H1 (cell line): Measurements from ENCODE around the gene CYP2E1. TPM values are rescaled to one million over a fixed set of nuclear protein-coding genes. Genes with fewer than 3 reads are reported as not detected.

Experiments
- CTCF ChIA-PET: fragments of 300-600 bp; sonication (Branson Sonifier 250); formaldehyde crosslinking; loops from one replicate; lab custom pipeline; 2021; ENCODE audit not compliant: partially characterized antibody; lab: Charles Lee
- POLR2A ChIA-PET: fragments of 300-600 bp; sonication (Branson Sonifier 250); formaldehyde crosslinking; loops from one replicate; lab custom pipeline; 2021; ENCODE audit warnings: inconsistent platforms; ENCODE audit not compliant: partially characterized antibody; lab: Charles Lee
- DNase-seq, 2 experiments: peaks; one replicate each; pipeline versions ENCODE4 v3.0.0 to v3.0.0-alpha.2; 2010 to 2022; ENCODE audit warnings: low spot score in 2 of 2, low read depth in 1 of 2, mixed read lengths in 1 of 2
- FAIRE-seq: peaks from 2 replicates; lab custom pipeline; 2011; peaks lifted over from hg19 to GRCh38; lab: Jason Lieb, UNC
- H2AFZ ChIP-seq: 2 replicates; pipeline ENCODE4 v1.8.1; 2012; ENCODE audit warnings: low read length, inconsistent platforms
- H2AK5ac ChIP-seq: 2 replicates; pipeline ENCODE4 v1.6.1; 2013; ENCODE audit warnings: low read depth, low read length
- H2BK120ac ChIP-seq: replicated peaks from 2 replicates; pipeline ENCODE3; 2013; ENCODE audit warnings: low read depth, low read length, inconsistent platforms
- H2BK12ac ChIP-seq: 2 replicates; pipeline ENCODE4 v1.6.1; 2013; ENCODE audit warnings: low read depth, low read length
- H2BK15ac ChIP-seq: 2 replicates; pipeline ENCODE4 v1.6.1; 2013; ENCODE audit warnings: low read length
- H2BK20ac ChIP-seq: 2 replicates; pipeline ENCODE4 v1.6.1; 2013; ENCODE audit warnings: low read length
- H2BK5ac ChIP-seq: 2 replicates; pipeline ENCODE4 v1.6.1; 2013; ENCODE audit warnings: low read depth, low read length
- H3K14ac ChIP-seq: 2 replicates; pipeline ENCODE4 v1.6.1; 2013; ENCODE audit warnings: inconsistent platforms; ENCODE audit not compliant: insufficient read length
- H3K18ac ChIP-seq: 2 replicates; pipeline ENCODE4 v1.6.1; 2013; ENCODE audit warnings: low read length; ENCODE audit errors: extremely low read depth
- H3K23ac ChIP-seq: 2 replicates; pipeline ENCODE4 v1.6.1; 2013; ENCODE audit warnings: inconsistent platforms; ENCODE audit not compliant: insufficient read length
- H3K23me2 ChIP-seq: 2 replicates; pipeline ENCODE4 v1.6.1; 2013; ENCODE audit warnings: low read depth, low read length
- H3K27ac ChIP-seq: 2 replicates; pipeline ENCODE4 v1.6.1; 2011; ENCODE audit warnings: low read depth, low read length, inconsistent platforms
- H3K27me3 ChIP-seq, 4 experiments: replicated peaks in 1 of 4; 1 replicate in 1 of 4; 2 replicates in 3 of 4; pipeline versions ENCODE4 v1.6.1 to v1.8.1; 2011 to 2013; ENCODE audit warnings: low read length in 3 of 4, mild to moderate bottlenecking in 3 of 4, inconsistent platforms in 2 of 4, mixed read lengths in 2 of 4, moderate library complexity in 1 of 4; ENCODE audit not compliant: control insufficient read depth in 3 of 4, insufficient read depth in 3 of 4; ENCODE audit errors: extremely low read depth in 1 of 4
- H3K36me3 ChIP-seq, 4 experiments: 2 replicates each; pipeline versions ENCODE4 v1.6.1 to v1.8.1; 2011 to 2013; ENCODE audit warnings: mild to moderate bottlenecking in 4 of 4, low read length in 3 of 4, moderate library complexity in 2 of 4, control low read depth in 1 of 4, inconsistent platforms in 1 of 4; ENCODE audit not compliant: insufficient read depth in 4 of 4, control insufficient read depth in 2 of 4
- H3K4ac ChIP-seq: replicated peaks from 2 replicates; pipeline ENCODE3; 2013; ENCODE audit warnings: low read length, low read depth, mixed read lengths, inconsistent platforms; ENCODE audit not compliant: insufficient read length
- H3K4me1 ChIP-seq, 4 experiments: replicated peaks in 1 of 4; 1 replicate in 1 of 4; 2 replicates in 3 of 4; pipeline versions ENCODE4 v1.6.1 to v1.8.1; 2011 to 2013; ENCODE audit warnings: low read length in 3 of 4, inconsistent platforms in 2 of 4, mixed read lengths in 1 of 4; ENCODE audit not compliant: insufficient read depth in 4 of 4, control insufficient read depth in 3 of 4
- H3K4me2 ChIP-seq, 2 experiments: 2 replicates each; pipeline versions ENCODE4 v1.6.1 to v1.8.1; 2011 to 2013; ENCODE audit warnings: low read depth in 2 of 2, low read length in 2 of 2, control low read depth in 1 of 2, inconsistent platforms in 1 of 2, mild to moderate bottlenecking in 1 of 2; ENCODE audit not compliant: insufficient read depth in 1 of 2
- H3K4me3 ChIP-seq, 4 experiments: fragments of 200-600, 300-600 bp in 1 of 4; sonication (generic), shearing (Covaris generic), sonication (Bioruptor Twin) in 1 of 4; 2 replicates each; pipeline versions ENCODE4 v1.5.1 to v1.8.1; 2011 to 2016; ENCODE audit warnings: low read length in 4 of 4, low read depth in 3 of 4, control low read depth in 2 of 4, inconsistent platforms in 2 of 4, mild to moderate bottlenecking in 2 of 4, mixed read lengths in 1 of 4, moderate library complexity in 1 of 4; ENCODE audit not compliant: insufficient read depth in 2 of 4; ENCODE audit errors: extremely low read depth in 1 of 4
- H3K56ac ChIP-seq: replicated peaks from 2 replicates; pipeline ENCODE3; 2013; ENCODE audit warnings: low read depth, mild to moderate bottlenecking, mixed read lengths, low read length, inconsistent platforms; ENCODE audit not compliant: insufficient read length
- H3K79me1 ChIP-seq: 2 replicates; pipeline ENCODE4 v1.6.1; 2013; ENCODE audit warnings: low read depth, low read length, control low read depth
- H3K79me2 ChIP-seq, 2 experiments: 2 replicates each; pipeline versions ENCODE4 v1.6.1 to v1.8.1; 2012 to 2013; ENCODE audit warnings: low read length in 2 of 2, mild to moderate bottlenecking in 2 of 2, inconsistent platforms in 1 of 2; ENCODE audit not compliant: insufficient read depth in 2 of 2, control insufficient read depth in 1 of 2
- H3K9ac ChIP-seq, 4 experiments: replicated peaks in 1 of 4; 1 replicate in 1 of 4; 2 replicates in 3 of 4; pipeline versions ENCODE4 v1.6.1 to v1.8.1; 2011 to 2013; ENCODE audit warnings: low read depth in 3 of 4, low read length in 3 of 4, control low read depth in 2 of 4, mild to moderate bottlenecking in 2 of 4, moderate library complexity in 2 of 4, inconsistent platforms in 1 of 4; ENCODE audit errors: extremely low read depth in 1 of 4
- H3K9me3 ChIP-seq, 2 experiments: 2 replicates each; pipeline versions ENCODE4 v1.6.1 to v1.8.1; 2012 to 2013; ENCODE audit warnings: mild to moderate bottlenecking in 2 of 2, moderate library complexity in 2 of 2, control low read depth in 1 of 2, inconsistent platforms in 1 of 2, low read depth in 1 of 2, low read length in 1 of 2, mixed read lengths in 1 of 2; ENCODE audit not compliant: insufficient read depth in 2 of 2
- H4K20me1 ChIP-seq, 2 experiments: replicated peaks in 1 of 2; 2 replicates each; pipeline versions ENCODE3 to v1.8.1; 2011 to 2013; ENCODE audit warnings: inconsistent platforms in 2 of 2, low read length in 2 of 2, mild to moderate bottlenecking in 1 of 2; ENCODE audit not compliant: insufficient read depth in 2 of 2, control insufficient read depth in 1 of 2
- H4K5ac ChIP-seq: 2 replicates; pipeline ENCODE4 v1.6.1; 2013; ENCODE audit warnings: low read length, low read depth, mixed read lengths, inconsistent platforms; ENCODE audit not compliant: insufficient read length
- H4K8ac ChIP-seq: 2 replicates; pipeline ENCODE4 v1.8.0; 2013; ENCODE audit warnings: mild to moderate bottlenecking, moderate library complexity, low read length, inconsistent platforms; ENCODE audit not compliant: insufficient read depth; ENCODE audit errors: extremely low read depth
- H4K91ac ChIP-seq: replicated peaks from 2 replicates; pipeline ENCODE3; 2013; ENCODE audit warnings: low read length, mixed read lengths, inconsistent platforms; ENCODE audit not compliant: insufficient read length
- CEBPB ChIP-seq: IDR thresholded peaks from 2 replicates; pipeline ENCODE4 v1.6.1; 2012; ENCODE audit warnings: low read depth, low read length
- NANOG ChIP-seq: IDR thresholded peaks from 2 replicates; pipeline ENCODE4 v1.6.1; 2011; ENCODE audit warnings: low read length, low read depth, mild to moderate bottlenecking, inconsistent platforms; ENCODE audit not compliant: insufficient read depth, poor library complexity, severe bottlenecking
- SIRT6 ChIP-seq: IDR thresholded peaks from one replicate; pipeline ENCODE4 v1.7.1; 2012; ENCODE audit warnings: low read length, inconsistent platforms
- USF2 ChIP-seq: IDR thresholded peaks from 2 replicates; pipeline ENCODE4 v1.6.1; 2011; ENCODE audit warnings: low read length, improper control_type of control experiment
- WGBS, 2 experiments: shearing (Covaris generic) in 1 of 2; methylation state at CpG; one replicate each; pipeline versions ENCODE4 v1.1.6 to v1.1.7; 2013 to 2015; ENCODE audit warnings: low lambda C conversion rate in 2 of 2, mixed read lengths in 2 of 2, inconsistent platforms in 1 of 2, low coverage in 1 of 2, missing lambda C conversion rate in 1 of 2; ENCODE audit not compliant: insufficient replicate concordance in 2 of 2, insufficient coverage in 1 of 2, insufficient read length in 1 of 2; ENCODE audit errors: extremely low coverage in 1 of 2, missing lambda C conversion rate in 1 of 2; 5-methylcytosine and 5-hydroxymethylcytosine counted together
- polyA plus RNA-seq, 7 experiments: library from polyadenylated mRNA; depleted of rRNA in 3 of 7; stranded (reverse) in 5 of 7; unstranded in 2 of 7; fragments of >200 nt in 5 of 7; fragments of 200-250 nt in 2 of 7; gene quantifications; 1 replicate in 5 of 7; 2 replicates in 1 of 7; 4 replicates in 1 of 7; pipeline versions ENCODE4 v1.2.1 to v1.2.3, GENCODE V29; 2011 to 2013; ENCODE audit warnings: missing spikeins in 2 of 7, mixed read lengths in 2 of 7
- total RNA-seq: library from RNA; stranded (reverse); fragmentation: NEBNext Ultra II Directional; extraction: Animal tissue kit (Norgen Biotek cat#: 25700); gene quantifications from 2 replicates; pipeline ENCODE4 v1.2.1, GENCODE V29; 2021

Gene CYP2E1
- total and polyA plus RNA-seq, 2 of the 8 experiments (the other 6 are each of a cell fraction or from before 2014, with no cell fraction given) = 0.11 TPM; not detected in 1

GRCh38 chr10:133511907-133512528, 15.1 kb upstream of the CYP2E1 start:
- no peak overlapping the region for H3K56ac ChIP-seq
- ChIA-PET CTCF (no interaction called here), POLR2A (no interaction called here)
- DNase-seq (no peak), FAIRE-seq (no peak)
- H3K14ac ChIP-seq = no peak overlapping the region
- H3K23me2 ChIP-seq = no peaks in the 10 kb centered on the region
- H3K27me3 ChIP-seq = no peaks in the 10 kb centered on the region
- H4K8ac ChIP-seq = no peak overlapping the region
- H3K36me3 ChIP-seq = no peaks in the 10 kb centered on the region; a peak in 1 of 8 replicates
- H3K79me2 ChIP-seq = no peaks in the 10 kb centered on the region
- no peaks in the 10 kb centered on the region for H3K79me1 ChIP-seq
- H2BK120ac ChIP-seq = no peak overlapping the region
- H3K4me3 ChIP-seq = no peak overlapping the region
- H4K20me1 ChIP-seq = no peaks in the 10 kb centered on the region
- H2BK15ac ChIP-seq = no peak overlapping the region
- no peak overlapping the region for H2AK5ac ChIP-seq
- no peak overlapping the region for H4K5ac ChIP-seq
- H3K4me2 ChIP-seq = no peak overlapping the region
- no peaks in the 10 kb centered on the region for H3K4me1 ChIP-seq
- no peak overlapping the region for H3K27ac ChIP-seq
- H2BK12ac ChIP-seq = no peak overlapping the region
- no peak overlapping the region for H3K23ac ChIP-seq
- no peak overlapping the region for H3K18ac ChIP-seq
- H3K4ac ChIP-seq = no peak overlapping the region
- WGBS, 2 experiments = 66% methylated on average over 4 of the region's 4 CpGs; no CpG with 5 or more reads in 1 of the 2 experiments
- no peak overlapping the region for H3K9ac ChIP-seq
- H4K91ac ChIP-seq = no peak overlapping the region
- H3K9me3 ChIP-seq = peaks cover 51 to 60% of the 10 kb centered on the region in 2 experiments
- no peak overlapping the region for H2BK5ac ChIP-seq
- no peak overlapping the region for H2BK20ac ChIP-seq
- TF ChIP-seq NANOG (no peak), SIRT6 (no peak), USF2 (no peak), CEBPB (no peak)
- TF ChIP-seq, all 59 proteins: peak for 0
- H2AFZ ChIP-seq = no peak overlapping the region
